Femur (tissue), 1 donor: ENCODE data around the gene LACTBL1.

Experiments used
- DNase-seq: peaks from one replicate; pipeline ENCODE4 v3.0.0-alpha.2; 2017

Gene LACTBL1

DNA sequence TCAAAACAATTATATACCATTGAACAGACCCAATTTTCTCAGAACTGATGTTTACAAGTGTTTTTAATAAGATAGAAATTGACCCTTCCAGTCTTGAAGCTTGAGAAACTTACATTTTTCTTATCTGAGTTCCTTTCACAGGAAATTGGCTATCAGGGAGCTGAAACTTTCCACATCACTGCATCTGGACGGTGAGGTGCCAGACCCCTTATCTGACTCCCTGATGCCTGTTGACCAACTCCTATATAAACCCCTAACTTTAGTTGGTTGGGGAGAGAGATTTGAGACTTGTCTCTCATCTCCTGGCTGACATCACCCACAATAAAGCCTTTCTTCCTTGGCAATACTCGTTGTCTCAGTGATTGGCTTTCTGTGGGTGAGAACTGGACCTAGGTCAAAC is 31.4 kb downstream of the LACTBL1 start:
- DNase-seq, result no peak

DNA sequence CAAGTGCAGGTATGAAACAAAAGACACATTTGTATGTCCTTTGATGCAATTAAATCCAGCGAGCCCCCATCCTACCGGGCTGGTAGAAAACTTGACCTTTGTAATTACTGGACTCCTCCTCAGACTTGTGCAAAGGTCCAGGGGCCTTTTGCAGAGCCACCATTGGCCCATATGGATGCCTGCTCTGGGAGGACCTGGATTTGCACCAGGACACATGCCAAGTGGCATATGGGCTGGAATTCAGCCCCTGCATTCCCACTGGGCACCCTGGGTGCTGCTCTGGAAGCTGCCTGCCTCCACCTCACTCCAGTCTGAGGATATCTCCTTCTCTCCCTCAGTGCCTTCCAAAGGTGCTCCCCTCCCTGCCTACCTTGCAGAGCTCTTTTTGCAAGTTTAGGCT is 36.0 kb downstream of the LACTBL1 start:
- no peak for DNase-seq

GRCh38 chr1:22935433-22935832 is 37.2 kb downstream of the LACTBL1 start:
- no peak for DNase-seq

DNA sequence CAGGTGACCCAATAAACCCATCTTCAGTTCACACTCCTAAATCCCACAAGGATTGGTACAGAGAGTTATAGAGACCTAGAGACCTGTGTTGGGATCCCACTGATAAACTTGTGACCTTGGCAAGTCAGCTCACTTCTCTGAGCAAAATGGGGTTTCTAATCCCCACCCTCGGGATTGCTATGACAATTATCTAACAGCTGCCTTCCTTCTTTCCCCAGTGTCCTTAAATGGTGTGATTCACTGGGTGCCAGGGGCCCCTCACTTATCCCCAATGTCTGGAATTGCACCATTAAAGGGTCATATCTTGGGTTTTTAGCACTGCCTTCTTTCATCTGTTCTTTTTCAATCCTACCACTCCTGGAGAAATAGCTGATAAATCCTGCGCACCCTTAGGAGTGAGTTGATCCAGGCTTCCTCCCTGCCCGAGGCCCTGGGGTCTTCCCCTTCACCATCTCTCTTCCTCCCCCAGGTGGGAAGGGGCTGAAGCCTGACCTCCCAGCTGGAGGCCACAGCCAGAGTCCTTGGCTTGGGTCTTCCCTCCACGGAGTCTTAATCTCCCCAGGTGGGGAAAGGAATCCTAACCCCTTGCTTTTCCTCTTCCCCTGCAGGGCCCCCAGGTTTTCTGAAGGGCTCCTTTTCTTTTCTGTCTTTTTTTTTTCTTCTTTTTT is 39.7 kb downstream of the LACTBL1 start:
- no peak for DNase-seq

DNA sequence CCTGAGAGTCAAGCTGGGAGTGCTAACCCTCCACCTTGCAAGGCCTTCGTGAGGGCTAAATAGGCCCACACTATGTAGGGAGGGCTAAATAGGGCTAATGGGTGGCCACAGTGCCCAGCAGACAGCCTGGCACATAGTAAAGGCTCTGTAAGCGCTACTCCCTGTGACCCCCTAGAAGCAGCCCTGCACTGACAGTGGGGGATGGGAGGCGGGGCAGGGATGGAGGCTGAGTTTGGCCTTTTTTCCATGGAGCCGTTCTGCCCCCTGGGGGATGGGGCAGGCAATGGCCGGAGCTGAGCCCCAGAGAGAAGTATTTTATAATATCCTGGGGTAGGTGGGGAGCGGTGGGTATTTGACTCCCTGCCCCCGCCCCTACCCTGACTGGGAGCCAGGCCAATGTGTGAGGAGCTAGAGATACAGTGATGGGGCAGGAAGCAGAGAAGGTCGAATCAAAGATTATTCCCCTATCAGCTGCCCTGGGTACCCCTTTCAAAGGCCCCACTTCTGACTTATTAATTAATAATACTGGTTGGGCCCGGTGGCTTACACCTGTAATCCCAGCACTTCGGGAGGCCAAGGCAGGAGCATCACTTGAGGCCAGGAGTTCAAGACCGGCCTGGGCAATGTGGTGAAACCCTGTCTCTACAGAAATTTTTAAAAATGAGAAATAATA is 42.3 kb downstream of the LACTBL1 start:
- DNase-seq, result peak; percentile 55

GRCh38 chr1:22925111-22925510 is 47.6 kb downstream of the LACTBL1 start:
- DNase-seq, result no peak

DNA sequence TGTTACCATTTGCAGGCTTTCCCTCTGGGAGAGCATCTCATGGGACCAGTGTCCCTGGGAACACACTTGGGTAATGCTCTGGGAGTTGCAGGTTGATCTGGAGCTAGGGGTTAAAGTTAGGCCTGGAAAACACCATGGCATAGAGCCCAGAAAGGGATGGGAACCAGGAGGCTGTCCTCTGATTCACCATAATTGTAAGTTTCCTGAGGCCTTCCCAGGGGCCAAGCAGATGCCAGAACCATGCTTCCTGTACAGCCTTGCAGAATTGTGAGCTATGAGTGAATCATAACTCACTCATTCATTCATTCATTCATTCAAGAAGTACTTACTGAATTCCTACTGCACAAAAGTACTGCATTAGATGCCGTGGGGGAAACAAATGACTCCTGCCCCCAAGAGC is 50.0 kb downstream of the LACTBL1 start:
- DNase-seq, result no peak

DNA sequence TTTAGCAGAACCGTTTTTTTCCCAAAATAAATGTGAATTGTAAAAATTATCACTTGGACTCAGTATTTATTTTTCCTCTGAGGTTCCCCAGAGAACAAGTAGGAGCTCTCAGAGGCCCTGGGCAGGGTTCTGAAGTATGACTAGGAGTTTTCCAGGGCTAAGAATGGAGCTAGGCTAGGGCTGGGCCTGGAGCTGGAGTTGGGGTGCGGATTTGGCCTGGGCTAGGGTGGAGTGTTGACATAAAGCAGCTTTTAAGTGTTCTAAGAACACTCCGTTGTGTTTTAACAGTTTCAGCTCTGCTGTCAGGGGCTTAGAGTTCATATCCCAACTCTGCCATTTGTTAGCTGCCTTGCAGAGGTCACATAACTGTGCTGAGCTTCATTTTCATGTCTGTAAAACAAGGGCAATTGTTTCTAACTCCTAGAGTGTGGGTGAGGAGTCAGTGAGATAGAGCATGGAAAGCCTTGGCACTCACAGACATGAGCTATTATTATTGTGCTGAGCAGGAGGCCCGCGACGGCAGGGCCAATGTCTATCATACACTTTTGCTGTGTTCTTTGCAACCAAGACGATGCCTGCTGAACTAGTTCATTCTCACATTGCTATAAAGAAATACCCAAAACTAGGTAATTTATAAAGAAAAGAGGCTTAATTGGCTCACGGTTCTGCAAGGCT is 51.1 kb downstream of the LACTBL1 start:
- DNase-seq, result no peak

DNA sequence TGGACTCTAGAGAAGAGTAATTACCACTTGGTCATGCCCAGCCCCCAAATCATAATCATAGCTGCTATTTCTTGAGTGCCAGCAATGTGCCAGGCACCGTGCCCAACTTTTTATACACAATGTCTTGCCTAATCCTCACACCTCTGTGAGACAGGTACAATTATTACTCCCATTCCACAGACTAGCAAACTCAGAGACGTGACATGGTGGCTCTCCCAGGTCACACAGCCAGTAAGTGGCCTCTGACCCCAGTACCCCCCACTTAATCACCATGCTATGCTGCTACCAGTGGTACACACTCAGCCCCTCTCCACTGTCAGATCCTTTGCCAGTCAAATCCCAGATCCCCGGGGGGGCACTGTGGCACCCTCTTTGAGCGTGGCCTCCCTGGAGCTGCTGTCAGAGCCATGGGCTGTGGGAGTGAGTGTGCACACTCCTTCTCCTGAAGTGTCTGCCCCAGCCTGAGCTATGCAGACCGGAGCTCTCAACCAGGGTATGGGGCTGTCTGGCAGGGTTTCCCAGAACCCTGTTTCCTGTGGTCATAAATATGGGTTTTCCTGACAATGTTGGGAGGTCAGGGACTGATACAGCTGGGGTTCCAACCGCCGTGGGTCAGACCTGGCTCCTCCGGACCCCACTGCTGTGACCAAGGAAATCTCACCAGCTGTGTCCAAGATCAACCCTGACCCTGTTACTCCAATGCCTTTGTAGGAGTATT is 51.8 kb downstream of the LACTBL1 start:
- no peak for DNase-seq

DNA sequence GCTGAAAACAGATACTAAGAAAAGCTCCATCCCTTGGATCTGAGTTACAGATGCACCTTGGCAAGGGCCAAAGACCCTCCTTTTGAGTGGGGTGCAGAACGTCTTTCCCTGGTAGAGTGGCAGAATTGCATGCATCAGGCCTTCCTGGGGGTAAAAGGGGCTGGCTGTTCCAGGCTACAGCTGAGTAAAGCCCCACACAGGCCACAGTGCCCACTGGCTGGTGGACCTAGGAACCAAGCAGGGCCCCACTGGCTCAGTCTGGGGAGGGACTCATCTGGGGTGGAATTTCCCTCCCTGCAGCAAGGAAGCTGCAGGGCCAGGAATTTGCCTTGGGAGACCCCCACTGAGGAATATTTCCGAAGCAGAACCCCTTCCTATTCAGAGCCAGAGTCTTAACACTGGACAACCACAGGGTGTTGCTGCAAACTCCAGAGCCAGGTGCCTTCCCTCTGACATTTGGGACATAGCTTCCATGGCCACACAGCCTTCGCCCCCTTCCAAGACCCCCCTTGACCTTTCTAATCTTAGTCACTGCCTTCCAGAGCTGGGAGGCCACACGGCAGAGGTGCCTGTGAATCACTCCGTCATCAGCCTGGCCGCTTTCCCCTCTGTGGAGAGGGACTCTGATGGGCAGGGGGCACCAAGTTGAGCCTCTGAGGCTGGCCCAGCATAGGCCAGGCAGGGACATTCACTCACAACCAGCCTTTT is 52.5 kb downstream of the LACTBL1 start:
- DNase-seq, result no peak

DNA sequence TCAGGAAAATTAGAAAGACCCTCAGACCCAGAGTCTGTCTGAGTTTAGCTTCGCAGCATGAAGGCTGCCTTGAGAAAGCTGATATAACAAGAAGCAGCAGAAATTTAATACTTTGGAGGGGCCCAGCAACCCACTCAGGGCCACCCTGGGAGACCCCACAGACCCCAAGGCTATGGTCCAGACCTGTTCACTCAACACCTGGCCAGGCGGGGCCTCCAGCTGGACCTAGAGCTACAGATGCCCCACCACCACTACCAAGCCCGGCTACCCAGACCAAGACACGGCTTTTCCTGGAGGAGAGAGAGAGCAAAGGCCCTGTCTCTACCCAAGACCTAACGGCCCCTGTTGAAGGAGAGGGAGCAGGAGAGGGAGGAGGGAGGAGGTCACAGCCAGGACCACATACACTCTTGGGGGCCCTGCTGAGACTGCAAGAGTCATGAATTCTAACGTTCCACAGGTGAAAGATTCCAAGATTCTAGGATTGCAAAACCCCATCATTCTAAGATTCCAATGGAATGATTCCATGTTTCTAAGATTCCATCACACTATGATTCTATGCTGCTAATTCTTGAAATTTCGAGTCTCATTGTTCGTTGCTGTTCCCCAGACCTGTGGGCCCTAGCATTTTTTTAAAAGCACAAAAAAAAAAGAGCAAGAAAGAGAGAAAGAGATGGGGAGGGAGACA is 53.2 kb downstream of the LACTBL1 start:
- DNase-seq, result no peak

DNA sequence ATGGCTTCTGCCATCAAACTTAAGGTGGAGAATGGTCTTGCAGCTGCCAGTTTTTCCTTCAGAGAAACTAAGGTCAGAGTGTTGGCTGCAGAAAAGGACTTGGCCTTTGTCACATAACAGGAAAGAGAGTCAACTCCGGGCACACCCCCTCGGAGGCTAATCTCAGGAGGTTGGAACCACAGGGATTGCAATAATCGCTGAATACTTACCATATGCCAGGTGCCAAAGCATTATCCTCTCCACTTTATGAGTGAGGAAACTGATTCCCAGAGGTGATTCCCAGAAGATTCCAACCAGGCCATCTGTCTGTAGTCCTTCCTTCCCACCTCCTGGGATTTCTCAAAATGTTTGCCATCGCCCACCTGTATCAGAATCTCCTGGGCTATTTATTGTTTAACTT is 54.0 kb downstream of the LACTBL1 start:
- DNase-seq, result no peak

- no peak for DNase-seq
These were observed 54.7 kb downstream of the LACTBL1 start for GRCh38 chr1:22917989-22918388.

DNA sequence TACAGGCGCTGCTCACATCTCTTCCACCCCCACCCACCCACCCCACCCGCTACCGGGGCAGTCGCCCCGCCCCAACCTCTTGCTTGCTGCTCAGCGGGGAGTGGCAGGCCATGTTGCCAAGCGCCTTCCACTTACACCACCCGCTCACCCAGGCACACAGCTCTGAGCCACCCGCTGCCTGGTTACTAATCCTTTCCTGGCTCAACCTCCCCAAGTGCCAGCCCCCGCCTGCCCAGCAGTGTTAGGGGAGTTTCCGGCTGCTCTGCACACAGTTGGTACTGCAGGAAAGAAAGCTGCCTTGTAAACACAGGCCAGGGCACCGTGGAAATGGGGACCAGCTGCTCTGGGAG is 56.2 kb downstream of the LACTBL1 start:
- peak; percentile 71 for DNase-seq

GRCh38 chr1:22915816-22916470 is 56.7 kb downstream of the LACTBL1 start:
- DNase-seq, result no peak

- no peak for DNase-seq
These were observed 57.4 kb downstream of the LACTBL1 start for GRCh38 chr1:22915231-22915630.

- no peak for DNase-seq
These were observed 57.9 kb downstream of the LACTBL1 start for GRCh38 chr1:22914633-22915217.

DNA sequence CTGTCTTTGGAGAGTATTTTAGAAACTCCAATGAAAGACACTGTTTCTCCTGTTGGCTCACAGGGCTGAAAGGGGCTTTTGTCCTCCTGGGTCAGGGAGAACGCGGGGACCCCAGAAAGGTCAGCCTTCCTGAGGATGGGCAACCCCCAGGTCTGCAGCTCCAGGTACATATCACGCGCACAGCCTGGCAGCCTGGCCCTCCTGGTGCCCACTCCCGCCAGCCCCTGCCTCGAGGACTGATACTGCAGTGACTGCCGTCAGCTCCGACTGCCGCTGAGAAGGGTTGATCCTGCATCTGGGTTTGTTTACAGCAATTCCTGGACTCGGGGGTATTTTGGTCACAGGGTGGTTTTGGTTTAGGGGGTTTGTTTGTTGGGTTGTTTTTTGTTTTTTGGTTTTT is 58.5 kb downstream of the LACTBL1 start:
- DNase-seq, result no peak

DNA sequence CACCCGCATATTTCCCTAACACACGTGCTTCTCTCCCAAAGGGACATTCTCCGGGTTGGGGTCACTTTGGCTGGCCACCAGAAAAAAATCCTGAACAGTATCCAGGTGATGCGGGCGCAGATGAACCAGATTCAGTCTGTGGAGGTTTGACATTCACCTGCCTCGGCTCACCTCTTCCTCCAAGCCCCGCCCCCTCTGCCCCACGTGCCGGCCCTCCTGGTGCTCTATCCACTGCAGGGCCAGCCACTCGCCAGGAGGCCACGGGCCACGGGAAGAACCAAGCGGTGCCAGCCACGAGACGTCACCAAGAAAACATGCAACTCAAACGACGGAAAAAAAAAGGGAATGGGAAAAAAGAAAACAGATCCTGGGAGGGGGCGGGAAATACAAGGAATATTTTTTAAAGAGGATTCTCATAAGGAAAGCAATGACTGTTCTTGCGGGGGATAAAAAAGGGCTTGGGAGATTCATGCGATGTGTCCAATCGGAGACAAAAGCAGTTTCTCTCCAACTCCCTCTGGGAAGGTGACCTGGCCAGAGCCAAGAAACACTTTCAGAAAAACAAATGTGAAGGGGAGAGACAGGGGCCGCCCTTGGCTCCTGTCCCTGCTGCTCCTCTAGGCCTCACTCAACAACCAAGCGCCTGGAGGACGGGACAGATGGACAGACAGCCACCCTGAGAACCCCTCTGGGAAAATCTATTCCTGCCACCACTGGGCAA is 59.1 kb downstream of the LACTBL1 start:
- no peak for DNase-seq

- DNase-seq, result no peak
These were observed 60.4 kb downstream of the LACTBL1 start for GRCh38 chr1:22912311-22912710.
